D341Med (cell line): ENCODE data around the gene METTL2B.
"Not testable (repeated sequence)": the region's sequence is repeated elsewhere in the genome, so short reads cannot be mapped to it uniquely, and the experiment has no call there.

Experiments used
- DNase-seq: peaks from one replicate; pipeline ENCODE4 v3.0.0; 2012; ENCODE audit warnings: low spot score

The METTL2B gene

DNA sequence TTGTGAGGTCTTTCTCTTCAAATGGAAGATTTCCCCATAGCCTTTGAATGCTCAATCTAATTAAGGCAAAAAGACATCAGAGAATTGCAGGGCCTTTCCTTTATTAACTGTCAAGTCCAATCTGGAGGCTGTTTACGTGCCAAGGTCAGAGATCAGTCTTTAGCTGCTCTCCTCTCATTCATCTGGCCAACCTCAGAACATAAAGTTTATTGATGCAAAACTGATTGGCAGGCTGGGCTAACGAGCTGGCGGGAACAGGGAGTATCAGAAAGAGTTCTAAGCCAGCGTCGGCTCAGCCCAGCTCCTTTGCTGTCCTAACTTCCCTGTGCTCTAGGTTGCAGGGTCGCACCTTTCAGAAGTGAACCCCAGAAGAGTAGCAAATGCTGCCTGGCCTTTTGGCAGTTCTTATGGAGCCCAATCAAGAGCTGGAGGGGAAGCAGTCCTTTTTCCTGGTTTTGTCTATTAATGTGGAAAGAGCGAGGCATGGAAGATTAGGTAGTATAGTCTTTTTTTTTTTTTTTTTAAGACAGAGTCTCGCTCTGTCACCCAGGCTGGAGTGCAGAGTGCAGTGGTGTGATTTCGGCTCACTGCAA is 47.5 kb downstream of the METTL2B start:
- DNase-seq: not testable (repeated sequence)

DNA sequence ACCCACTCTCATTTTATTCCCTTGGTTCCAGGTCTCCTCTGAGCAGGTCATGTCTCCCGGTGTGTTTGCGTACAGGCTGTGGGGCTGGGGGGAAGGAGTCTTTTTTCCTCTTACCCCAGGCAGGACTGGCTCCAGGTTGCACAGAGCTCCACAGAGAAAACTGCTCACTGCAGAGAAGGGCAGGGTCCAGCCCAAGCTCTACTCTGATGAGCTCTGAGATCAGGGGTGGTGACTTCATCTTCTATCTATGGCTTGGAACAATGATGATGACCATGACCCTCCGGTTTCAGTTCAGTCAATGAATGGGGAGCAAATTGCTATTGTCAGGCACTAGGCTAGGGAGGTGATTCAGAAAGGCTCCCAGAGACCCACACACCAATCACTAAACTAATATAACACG is 49.0 kb downstream of the METTL2B start:
- not testable (repeated sequence) for DNase-seq

DNA sequence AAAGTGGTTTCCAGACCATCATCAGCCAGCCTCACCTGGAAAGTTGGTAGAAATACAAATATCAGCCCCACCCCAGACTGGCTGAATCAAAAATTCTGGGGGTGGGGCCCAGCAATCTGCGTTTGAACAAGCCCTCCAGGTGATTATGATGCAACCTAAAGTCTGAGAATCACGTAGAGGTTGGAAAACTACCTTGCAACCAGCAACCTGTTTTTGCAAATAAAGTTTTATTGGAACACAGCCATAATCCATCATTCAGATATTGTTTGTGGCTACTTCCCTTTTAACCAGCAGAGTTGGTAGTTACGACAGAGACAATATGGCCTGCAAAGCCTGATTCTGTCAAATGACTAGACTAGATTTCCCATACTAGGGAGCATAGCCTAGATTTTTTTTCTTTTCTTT is 49.5 kb downstream of the METTL2B start:
- not testable (repeated sequence) for DNase-seq

DNA sequence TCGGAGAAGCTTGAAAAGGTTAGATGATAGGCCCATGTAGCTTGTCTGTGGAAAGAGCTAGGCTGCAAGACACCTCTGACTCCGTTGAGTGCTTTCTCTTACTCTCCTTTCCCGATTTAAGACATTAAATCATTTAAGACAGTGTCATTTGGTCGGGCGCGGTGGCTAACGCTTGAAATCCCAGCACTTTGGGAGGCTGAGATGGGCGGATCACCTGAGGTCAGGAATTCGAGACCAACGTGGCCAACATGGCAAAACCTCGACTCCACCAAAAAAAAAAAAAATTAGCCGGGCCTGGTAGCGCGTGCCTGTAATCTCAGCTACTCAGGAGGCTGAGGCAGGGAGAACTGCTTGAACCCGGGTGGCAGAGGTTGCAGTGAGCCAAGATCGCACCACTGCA is 52.6 kb downstream of the METTL2B start:
- DNase-seq: not testable (repeated sequence)

DNA sequence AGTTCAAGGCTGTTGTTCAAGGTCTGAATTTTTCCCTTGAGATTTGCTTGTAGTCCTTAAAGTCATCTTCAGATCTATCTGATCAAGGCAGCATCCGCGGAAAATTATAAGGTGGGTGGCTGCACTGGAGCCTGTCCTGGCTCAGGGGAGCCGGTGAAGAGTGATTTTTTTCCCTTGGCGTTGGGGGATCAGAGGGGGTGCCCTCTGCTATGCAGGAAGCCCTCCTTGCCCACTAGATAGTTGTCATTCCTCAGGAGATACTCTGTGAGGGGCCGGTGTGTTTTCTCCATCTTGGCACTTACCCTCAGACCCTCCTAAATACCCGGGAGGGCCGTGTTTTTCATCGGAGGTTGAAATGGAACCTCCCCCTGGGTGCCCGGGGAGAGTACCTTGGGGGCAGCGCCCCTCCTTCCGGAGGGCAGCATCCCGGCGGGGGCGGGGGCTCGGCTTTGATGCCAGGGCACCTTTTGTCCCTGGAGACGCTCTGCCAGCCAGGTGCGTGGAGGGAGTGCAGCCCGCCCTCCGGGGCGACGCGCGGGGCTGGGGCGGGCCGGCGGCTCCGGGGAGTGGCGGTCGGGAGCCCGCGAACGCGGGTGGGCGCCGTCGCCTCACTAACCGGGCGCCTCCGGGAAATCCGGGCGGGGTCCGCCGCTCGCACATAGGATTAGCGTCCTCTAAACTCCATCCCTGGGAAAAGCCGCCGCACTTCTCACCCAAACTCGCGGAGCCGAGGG is 53.7 kb downstream of the METTL2B start:
- DNase-seq: peak; percentile 72

DNA sequence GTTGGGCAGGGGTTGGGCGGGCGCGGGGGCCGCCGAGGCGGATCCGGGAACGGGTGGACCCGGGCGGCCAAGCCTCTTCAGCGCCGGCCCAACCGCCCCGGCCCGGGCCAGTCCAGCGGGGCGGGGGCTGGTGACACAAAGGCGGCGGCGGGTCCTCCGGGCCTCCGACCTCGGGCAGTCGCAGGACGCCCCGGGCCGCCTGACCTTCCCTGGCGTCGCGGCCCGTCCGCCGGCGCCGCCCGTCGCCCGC is 54.2 kb downstream of the METTL2B start:
- no peak for DNase-seq

DNA sequence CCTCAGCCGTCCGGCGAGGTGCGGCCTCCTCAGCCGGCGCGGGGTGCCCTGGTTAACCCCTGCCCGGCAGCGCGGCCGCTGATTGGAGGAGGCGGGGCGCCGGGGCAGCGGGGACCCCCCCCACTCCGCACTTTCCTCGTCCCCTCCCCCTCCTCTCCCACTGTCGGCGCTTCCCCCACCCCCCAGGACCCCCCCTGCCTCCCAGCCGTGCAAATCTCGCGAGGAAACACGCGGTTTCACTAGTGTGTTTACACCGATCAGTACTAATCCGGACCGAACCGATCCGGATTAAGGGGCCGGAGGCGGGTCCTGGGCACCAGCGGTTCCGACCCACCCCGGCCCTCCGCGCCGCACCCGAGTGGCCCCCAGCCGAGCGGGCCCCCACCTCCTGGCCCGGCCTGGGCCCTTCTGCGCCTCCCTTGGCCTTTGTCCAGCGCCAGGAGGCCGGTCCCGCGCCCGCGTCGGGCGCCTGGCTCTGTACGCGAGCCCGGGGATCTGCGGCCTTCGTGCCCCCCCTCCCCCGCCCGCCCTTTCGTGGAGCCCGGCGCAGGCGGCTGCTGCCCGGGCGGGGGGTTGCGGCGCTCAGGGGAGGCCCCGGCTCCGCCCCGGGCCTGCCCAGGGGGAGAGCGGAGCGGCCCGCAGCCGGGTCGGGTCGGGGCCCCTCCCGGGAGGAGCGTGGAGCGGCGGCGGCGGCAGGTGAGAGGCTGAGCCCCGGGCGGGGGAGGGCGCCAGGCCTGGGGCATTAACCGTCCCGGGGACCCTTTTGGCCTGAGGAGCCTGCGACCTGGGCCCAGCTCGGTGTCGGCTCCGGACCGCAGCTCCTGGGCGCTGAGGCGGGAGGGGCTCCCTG is 54.8 kb downstream of the METTL2B start:
- peak; percentile 91 for DNase-seq

DNA sequence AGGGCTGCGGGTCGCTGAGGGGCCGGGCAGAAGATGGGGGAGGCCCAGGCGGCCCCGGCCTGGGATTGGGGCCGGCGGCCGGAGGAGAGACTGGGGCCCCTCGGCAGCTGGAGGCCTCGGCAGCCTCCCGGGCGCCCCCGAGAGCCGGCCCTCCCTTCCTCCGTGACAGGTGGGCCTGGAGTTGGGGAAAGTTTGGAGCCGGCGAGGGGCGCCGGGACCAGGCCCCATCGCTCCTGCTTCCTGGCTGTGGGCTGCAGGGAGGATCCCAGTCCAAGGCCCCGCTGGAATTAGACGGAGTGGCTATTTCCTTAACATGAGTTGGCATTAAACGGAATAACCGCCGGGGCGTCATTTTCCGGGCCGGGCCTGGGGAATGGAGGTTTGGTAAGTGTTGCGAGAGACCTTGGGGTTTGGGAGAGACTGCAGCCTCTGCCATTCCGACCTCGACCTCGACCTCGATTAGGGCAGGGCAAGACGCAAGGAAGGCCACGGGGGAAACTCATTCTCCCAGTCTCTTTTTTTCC is 55.5 kb downstream of the METTL2B start:
- DNase-seq: peak; percentile 37

DNA sequence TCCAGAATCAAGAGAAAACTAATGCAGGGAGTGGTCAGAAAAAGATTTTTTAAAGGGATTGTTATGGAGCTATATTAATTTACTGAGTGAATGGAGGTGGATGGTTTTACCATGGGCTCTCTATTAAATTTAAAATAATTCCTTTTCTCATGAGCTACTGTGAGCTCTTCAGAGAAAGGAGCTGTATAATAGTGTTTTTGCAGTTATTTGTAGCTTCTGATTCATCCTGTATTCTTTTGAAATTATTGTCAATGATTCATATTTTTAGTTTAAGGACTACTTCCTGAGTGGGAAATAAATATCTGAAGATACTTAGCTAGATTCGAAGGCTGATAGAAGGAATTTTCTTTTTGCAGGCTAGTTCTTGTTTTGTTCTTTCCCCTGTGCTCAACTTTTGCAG is 56.4 kb downstream of the METTL2B start:
- not testable (repeated sequence) for DNase-seq

DNA sequence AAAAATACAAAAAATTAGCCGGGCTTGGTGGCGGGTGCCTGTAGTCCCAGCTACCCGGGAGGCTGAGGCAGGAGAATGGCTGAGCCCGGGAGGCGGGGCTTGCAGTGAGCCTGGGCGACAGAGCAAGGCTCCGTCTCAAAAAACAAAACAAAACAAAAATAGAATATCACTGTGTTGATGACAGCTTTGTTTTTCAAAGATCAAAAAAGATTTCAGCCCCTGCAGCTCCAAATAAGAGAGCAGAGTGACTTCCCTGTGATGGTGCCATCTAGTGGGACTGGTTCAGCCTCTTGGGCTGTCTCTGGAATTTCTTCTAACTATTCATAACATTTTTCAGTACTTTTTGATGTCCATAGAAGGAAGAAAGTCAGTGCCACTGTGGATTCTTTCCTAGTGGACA is 60.9 kb downstream of the METTL2B start:
- not testable (repeated sequence) for DNase-seq

DNA sequence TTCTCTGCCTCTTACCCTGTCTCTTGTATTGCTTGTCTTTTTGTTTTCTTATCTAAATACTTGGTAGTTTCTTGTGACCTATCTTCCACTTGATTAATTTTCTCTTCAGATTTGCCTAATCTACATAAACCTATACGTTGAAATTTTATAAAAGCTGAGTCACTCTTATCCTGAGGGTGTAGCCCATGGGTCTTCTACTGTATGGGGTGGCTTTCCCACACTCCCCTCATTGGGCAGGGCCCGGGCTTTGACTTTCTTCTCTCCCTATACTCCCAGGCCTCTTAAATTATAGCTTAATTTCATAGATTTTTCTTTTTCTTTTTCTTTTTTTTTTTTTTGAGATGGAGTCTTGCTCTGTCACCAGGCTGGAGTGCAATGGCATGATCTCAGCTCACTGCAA is 66.0 kb downstream of the METTL2B start:
- not testable (repeated sequence) for DNase-seq

DNA sequence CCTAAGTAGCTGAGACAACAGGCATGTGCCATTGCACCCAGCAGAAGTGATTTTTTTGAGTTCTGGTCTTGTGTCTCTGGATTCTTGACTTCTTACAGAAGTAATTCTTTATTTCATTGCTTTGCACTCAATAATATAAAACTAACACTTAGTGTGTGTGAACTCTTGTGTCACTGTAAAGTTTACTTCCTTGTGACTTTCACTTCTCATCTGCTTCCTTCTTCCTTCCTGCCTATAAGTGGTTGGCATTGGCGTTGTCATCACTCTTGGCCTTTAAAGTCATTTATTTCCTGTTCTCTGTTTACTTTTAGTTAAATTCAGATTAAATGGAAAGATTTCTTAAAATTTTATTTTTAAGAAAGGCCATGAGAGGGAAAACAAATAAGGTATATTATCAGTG is 66.8 kb downstream of the METTL2B start:
- DNase-seq: not testable (repeated sequence)

DNA sequence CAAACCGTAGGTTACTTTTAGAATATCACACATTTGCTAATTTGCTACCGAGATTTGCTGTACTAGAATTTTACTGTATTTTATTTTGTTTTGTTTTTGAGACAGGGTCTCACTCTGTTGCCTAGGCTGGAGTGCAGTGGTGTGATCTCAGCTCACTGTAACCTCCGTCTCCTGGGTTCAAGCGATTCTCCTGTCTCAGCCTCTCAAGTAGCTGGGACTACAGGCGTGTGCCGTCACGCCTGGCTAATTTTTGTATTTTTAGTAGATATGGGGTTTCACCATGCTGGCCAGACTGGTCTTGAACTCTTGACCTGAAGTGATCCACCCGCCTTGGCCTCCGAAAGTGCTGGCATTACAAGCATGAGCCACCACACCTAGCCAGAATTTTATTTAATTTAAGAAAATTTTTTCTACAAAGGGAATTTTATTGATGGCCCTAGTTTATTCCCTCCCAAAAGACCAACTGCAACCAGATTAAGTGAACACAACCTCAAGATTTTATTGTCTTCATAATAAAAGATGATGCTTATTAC is 69.8 kb downstream of the METTL2B start:
- not testable (repeated sequence) for DNase-seq

DNA sequence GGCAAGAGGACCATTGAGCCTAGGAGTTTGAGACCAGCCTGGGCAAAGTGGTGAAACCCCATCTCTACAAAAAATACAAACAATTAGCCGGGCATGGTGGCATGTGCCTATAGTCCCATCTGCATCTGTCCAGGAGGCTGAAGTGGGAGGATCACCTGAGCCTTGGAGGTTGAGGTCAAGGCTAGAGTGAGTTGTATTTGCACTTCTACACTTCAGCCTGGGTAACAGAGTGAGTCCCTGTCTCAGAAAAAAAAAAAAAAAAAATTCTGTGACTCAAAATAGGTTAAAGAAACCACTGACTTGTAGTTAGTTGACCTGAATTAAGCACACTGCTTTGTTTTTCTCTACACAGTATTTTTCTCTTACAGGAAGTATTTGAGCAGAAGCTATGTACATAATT is 74.4 kb downstream of the METTL2B start:
- no peak for DNase-seq

DNA sequence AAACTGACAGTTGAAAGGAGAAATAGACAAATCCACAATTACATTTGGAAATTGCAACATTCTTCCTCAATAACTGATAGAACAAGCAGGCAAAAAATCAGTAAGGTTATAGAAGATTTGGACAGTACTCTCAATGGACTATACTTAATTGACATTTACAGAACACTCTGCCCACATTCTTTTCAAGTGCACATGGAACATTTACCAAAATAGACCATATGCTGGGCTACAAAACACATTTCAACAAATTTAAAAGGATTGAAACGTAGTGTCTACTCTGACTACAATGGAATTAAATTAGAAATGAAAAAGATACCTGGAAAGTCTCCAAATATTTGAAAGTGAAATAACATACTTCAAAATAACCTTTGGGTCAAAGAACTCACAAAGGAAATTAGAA is 77.8 kb downstream of the METTL2B start:
- not testable (repeated sequence) for DNase-seq
